GM19193 (cell line): ENCODE results near the gene PWWP2B.

Experiments used
- POLR2A ChIP-seq: IDR thresholded peaks from 4 replicates; pipeline ENCODE4 v1.6.1; 2011; ENCODE audit not compliant: insufficient read depth, insufficient read length; ENCODE audit errors: extremely low read depth

The PWWP2B gene

GRCh38 chr10:132371641-132372081, 25.3 kb upstream of the PWWP2B start:
- TF ChIP-seq POLR2A, result no peak

- no peak for TF ChIP-seq POLR2A
Measured at GRCh38 chr10:132372516-132373095, 24.4 kb upstream of the PWWP2B start.

GRCh38 chr10:132373241-132373955, 23.6 kb upstream of the PWWP2B start:
- no peak for TF ChIP-seq POLR2A

GRCh38 chr10:132374176-132374575, 22.8 kb upstream of the PWWP2B start:
- TF ChIP-seq POLR2A, result no peak

- TF ChIP-seq POLR2A, result no peak
Measured at GRCh38 chr10:132374612-132375011, 22.4 kb upstream of the PWWP2B start.

GRCh38 chr10:132375116-132375794, 21.7 kb upstream of the PWWP2B start:
- no peak for TF ChIP-seq POLR2A

- no peak for TF ChIP-seq POLR2A
Measured at GRCh38 chr10:132375795-132376297, 21.2 kb upstream of the PWWP2B start.

- no peak for TF ChIP-seq POLR2A
Measured at GRCh38 chr10:132376394-132376851, 20.6 kb upstream of the PWWP2B start.

- no peak for TF ChIP-seq POLR2A
Measured at GRCh38 chr10:132377326-132377725, 19.7 kb upstream of the PWWP2B start.

GRCh38 chr10:132381741-132382140, 15.3 kb upstream of the PWWP2B start:
- TF ChIP-seq POLR2A, result no peak

GRCh38 chr10:132382231-132382922, 14.6 kb upstream of the PWWP2B start:
- TF ChIP-seq POLR2A, result no peak

GRCh38 chr10:132383101-132383500, 13.9 kb upstream of the PWWP2B start:
- TF ChIP-seq POLR2A, result no peak

GRCh38 chr10:132383751-132384196, 13.2 kb upstream of the PWWP2B start:
- no peak for TF ChIP-seq POLR2A

GRCh38 chr10:132384618-132385388, 12.2 kb upstream of the PWWP2B start:
- no peak for TF ChIP-seq POLR2A
